ENCODE results near the gene AK2.
A peak's percentile ranks its signal among the peaks of the same experiment; 100 is the strongest.

The AK2 gene

DNA sequence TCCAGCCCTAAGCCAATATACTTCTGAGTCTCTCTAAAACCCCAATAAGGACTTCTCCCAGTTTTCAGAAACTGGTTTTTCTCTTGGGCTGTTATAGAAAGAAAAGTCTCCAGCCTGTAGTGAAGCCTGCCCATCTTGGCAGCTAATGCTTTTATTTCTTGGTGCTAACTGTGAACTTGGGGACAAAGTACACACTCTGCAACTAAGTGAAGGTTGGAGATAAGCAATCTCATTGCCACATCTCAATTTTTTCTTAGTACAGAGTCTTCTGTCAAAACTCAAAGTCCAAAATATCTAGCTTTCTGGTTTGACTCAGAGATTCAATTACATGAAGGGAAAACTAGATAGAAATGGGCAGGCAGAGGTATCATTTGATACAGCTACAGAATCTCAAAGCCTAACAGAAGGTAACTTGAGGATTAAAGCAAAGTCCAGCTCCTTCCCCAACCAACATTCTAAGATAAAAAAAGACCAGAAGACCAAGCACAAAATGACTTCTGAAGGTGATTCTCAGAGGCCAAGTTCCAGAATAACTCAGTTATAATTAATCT, 14.0 kb downstream of the AK2 start:
- DNase-seq (ENCODE audit: low spot score), result no peak

DNA sequence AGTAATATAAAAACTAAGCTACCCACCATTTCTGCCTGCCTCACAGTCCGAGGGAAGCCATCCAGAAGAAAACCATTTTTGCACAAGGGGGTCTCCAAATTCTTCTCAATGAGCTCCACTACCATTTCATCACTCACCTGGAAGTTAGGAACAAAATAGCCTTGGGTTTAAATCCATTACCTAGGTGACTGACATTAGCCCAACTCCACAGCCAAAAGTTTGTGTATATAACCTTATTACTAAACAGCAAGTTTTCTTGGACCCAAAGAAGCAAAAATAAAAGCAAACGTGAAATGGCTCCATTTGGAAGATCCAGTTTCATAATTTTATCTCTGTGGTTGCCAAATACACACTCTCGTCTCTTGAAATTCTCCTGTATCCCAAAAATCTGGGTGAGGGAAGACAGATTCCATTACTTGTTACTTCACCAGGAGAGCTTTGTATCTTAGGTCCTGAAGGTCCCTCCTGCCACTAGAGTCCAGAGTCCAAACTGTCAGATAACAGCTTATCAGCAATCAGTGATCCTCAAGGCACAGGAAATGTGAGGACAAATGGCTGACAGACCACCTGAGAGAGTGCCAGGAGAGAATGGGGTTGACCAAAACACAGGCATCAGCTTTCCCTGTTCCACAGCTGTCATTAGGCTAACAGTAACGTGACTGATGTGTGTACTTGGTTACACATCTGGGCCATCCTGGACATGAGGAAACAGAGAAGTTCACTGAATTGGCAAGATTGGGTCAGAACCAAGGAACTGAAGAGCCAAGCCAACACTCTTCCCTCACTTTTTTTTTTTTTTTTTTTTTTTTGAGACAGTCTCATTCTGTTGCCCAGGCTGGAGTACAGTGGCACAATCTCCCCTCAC, 14.9 kb downstream of the AK2 start:
- DNase-seq (ENCODE audit: low spot score), result no peak

DNA sequence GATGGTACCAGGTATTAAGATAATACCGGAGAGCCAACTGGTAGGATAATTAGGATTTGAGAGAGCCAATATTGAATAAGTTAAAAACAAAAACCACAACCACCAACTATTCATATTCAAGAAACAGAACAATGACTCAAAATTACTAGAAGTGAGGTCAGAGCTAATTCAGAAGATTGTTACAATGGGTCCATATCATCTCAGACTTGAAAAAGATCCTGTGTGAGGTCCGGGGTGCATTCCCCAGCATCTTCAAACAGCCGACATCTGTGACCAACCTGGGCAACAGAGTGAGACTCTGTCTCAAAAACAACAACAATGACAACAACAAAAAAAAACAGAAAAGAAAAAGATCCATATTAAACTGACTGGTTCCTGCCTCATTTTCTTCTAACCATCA, 18.6 kb downstream of the AK2 start:
- no peak for DNase-seq (ENCODE audit: low spot score)

DNA sequence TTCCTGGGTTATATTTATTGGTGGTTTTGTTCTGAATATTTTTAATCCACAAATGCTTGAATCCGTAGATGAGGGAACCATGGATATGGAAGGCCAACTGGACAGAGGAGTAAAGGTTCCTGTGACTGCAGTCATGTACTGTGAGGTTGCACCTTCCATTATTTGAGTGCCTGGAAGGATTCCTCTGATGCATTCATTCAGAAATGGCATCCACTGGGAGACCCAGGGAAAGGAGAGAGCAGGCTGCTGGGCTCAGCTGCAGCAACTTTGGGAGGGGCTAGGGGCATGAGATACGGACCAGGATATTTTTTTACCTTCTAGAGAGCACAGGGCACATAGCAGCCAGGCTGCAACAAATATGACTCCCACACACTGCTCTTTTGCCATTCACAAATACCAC, 19.5 kb downstream of the AK2 start:
- DNase-seq (ENCODE audit: low spot score), result no peak

DNA sequence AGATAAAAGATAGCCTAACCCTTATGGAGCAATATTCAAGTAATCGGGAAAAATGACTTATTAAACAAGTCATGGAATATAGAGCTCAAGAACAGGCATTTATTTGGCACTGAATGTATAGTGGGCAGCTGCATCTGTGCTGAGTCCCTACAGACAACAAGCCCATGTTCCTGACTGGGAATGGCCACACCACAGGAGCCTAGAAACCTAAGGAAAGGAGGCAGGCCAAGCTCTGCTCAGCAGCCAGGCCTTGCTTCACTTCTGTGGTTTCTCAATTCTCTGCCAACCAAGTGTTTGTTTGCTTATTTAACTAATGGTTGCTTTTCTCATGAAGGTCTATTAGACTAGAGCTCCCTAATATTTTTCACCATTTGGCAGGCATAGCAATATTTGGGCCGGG, 21.5 kb downstream of the AK2 start:
- DNase-seq (ENCODE audit: low spot score), result no peak

DNA sequence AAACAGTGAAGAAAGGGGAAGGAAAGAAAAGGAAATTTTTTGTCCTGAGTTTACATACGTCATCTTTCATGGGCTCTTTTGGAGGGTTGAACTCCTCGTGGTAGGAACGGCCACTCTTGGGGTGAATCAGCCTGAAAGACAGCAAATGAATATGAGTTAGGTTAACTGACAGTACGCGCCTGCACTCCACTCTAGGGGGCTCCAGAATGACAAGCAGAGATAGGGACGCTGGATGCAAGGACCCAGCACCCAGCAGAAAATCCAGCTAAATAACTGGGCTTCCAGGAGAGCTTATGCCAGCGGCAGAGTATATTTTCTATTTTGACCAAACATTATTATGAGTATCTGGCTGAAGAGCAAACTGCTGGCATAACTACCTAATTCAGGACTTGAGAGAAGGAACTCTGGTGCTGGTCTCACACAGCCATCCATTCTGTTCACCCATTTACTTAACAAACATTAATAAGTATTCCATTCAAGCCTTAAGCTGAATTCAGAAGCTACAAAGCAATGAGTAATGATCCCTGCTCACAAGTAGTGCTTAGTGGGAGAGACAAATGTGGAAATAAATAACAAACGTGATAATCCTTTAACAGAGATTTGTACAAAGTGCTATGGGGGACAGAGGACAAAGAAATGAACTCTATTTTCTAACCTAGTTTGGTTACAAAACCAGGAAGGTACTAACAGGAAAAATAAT, 22.1 kb downstream of the AK2 start:
- DNase-seq (ENCODE audit: low spot score), result no peak

DNA sequence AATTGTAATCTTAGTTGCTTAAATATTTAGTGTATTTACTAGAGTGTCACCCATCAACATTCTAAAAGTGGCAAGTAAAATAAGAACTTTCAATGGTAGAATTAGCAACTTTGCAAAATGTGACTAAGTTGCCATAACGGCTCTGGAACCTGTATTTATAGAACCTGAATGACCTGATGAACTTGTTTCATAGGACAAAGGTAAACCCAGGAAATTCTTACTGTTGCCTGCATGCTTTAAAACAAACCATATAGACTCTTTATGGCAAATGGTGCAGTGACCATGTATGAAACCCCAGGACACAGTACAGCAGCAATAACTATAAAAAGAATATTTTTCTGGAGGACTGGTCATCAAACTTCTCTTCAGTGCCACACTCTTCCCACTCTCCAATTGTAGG, 22.9 kb downstream of the AK2 start:
- DNase-seq (ENCODE audit: low spot score), result no peak

DNA sequence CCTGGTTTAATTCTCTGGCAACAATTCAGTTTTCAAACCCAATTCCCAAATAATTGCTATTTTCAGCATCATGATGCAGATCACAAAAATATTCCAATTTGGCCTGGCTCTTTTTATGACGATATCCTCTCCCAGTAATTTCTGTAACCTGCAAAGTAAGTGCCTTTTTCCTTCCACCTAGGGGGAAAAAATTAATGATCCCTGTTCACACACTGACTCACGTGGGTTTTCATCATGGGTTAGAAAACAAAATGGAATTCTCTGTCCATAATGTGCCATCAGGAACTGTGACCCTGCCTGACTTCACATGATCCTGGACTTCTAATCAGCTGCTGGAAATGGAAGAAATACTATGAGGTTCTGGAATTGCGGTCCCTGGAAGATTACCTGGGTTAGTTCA, 24.5 kb downstream of the AK2 start:
- no peak for DNase-seq (ENCODE audit: low spot score)

DNA sequence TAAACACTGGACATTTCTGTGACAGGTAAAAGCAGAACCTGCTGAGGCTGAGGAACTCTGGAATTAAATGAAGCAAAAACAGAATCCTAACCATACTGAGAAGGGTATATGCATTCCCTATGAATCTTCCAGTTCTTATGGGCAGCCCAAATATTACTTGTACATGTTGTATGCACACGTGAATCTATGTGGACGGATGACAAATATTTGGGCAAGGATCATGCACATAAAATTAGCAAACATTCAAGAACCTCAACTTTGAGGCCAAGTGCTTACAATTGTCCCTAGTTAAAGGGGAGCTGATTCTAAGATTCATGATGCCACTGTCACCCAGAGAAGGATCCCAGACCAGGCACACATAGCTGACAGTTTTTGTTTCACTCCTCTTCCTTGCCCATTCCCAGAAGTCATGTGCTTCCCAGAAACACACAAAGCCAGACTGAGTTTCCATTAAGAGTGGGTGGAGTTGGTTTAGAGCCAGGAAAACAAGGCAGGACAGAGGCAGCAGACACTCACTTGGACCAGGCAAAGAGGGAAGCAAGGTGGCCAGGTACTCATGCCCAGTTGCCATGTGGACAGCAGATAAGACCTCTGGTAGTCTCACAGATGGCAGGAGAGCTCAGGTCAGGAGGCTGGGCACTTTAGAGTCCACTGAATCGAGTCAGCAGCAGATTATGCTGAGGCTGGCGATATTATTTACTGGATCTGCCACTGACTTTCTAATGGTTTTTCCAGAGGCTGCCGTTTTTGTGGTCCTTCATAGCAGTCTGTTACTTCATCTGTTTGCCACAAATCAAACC, 25.6 kb downstream of the AK2 start:
- peak; percentile 70 for DNase-seq (ENCODE audit: low spot score)

DNA sequence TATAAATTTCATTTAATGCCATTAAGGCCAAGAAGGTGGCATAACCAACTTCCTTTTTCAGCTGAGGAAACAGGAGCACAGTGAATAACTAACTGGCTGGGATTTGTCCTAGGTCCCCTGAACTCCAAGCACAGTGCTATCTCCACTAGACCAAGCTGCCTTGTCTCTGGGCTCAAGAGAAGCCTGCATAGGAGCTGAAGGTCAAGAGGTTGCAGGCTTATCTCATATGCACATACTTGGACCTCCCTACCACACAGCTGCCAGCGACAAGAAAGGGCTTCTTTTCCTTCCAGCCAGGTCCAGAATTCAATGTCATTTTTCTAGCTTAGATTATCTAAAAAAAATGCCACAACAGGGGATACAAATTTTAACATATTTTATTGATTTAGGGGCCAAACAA, 27.1 kb downstream of the AK2 start:
- DNase-seq (ENCODE audit: low spot score), result no peak

DNA sequence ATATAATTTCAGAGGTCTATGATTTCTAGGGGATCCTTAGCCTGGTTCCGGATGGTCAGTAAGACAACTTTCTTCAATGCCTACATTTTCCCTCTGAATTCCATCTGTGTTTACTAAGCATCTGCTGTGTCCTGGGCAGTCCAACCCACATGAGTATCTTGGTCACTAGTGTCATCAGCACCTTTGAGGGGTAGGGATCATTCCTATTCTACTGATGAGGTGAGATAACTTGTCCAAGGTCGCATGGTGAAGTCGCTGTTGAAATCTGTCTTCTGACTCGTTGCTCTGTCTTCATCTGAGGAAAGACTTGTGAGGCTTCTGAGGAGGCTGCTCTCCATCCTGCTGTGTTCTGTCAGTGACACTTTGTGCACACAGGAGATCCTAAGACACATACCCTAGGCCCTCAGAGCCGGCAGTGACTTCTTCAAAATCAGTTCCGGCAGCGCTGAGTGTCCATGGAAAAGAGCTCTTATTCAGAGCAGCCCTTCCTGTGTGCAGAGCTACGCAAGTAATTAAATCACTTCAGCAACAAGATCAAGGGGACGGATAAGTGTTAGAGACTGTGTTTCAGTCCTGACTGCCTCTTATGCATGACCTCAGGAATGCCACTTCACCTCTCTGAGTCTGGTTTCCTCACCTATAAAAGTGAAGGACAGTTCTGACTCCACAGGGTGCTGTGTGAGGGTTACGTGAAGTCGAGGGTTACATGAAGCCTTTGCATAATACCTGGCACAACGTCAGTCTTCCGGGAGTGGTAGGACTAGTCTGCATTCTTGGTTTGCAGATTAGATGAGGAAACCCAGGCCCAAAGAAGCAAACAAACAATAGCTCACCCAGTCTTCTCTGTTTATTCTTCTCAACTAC, 28.4 kb downstream of the AK2 start:
- no peak for DNase-seq (ENCODE audit: low spot score)

DNA sequence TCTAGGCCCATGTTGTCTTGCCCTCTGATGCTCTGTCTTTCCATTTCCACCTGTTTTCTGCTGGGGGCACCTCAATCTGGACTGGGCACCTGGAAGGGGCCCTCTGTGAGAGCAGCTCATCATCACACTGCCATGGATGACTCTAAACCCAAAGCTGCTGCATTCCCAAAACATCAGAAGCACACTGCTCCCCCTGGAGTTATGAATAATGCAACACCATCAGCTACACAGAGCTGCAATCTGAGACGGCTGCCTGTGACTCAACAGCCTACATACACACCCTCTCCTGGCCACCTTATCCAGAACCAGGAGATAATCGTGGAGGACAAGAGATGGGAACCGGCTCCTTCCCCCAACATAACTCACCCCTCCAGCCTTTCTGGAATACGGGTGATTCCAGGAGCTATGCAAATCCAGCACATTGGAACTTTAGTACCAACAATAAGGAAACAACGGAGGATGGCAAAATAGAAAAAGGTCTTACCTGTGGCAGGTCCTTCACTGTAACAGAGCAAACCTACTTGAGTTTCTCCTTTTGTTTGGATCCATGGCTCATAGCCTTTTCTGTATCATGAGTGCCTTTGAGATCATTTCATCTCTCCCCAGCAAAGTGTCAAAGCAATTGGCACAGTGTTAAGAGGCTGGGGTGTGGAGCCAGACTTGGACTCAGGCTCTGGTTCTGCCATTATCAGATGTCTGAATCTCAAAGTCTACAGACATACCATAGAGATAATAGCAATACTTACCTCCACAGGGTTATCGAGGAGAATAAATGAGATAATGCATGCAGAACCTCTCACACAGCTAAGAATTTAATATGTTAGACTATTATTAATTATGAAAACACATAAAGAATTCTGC, 29.3 kb downstream of the AK2 start:
- DNase-seq (ENCODE audit: low spot score), result peak; percentile 59

DNA sequence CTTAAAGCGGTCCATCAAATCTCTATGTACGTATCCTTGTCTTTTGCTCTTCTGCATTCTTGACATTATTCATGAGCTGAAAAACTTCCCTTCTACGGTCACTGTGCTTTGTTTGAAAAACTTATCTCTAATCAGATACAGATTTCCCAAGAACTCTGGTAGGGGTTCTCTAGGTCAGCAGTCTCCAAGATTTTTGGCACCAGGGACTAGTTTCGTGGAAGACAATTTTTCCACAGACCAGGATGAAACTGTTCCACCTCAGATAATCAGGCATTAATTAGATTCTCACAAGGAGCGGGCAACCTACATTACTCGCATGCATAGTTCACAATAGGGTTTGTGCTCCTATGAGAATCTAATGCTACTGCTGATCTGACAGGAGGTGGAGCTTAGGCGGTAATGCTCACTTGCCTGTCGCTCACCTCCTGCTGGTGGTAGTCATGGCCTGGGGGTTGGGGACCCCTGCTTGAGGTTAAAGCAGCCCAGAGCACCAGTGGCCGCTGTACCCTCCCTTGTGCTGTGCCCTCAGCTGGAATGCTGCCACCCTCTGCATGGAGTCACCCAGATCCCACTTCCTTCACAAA, 30.8 kb downstream of the AK2 start:
- DNase-seq (ENCODE audit: low spot score), result no peak

DNA sequence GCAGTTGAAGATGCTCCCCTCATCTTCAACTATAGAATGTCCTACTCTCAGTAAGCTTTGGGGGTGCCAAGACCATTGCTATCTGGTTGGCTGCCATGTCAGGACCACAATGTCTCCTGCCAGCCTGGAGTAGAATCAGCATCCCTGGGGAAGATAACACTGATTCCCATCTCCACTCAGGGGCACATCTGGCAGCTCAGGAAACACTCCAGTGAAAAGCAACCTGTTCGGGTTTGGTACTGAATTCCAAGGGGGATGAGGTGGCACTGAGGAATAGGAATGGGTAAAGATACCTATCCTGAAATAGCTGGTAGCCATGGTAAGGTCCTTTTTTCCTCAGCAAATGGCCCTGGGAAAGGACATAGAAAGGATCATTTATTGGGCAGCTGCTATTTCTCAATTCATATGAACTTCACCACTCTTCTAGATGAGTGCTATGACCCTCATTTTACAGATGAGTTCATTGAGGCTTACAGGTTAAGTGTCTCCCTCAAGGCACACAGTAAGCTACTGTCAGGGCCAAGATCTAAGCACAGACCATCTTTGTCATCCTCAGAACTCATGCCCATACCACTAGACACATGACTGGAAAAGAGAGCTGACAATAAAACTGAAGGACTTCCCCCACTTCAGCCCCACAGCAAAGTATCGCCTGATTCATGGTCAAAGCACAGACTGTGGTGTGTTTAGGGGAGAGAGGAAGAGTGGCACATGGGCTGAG, 31.4 kb downstream of the AK2 start:
- no peak for DNase-seq (ENCODE audit: low spot score)

DNA sequence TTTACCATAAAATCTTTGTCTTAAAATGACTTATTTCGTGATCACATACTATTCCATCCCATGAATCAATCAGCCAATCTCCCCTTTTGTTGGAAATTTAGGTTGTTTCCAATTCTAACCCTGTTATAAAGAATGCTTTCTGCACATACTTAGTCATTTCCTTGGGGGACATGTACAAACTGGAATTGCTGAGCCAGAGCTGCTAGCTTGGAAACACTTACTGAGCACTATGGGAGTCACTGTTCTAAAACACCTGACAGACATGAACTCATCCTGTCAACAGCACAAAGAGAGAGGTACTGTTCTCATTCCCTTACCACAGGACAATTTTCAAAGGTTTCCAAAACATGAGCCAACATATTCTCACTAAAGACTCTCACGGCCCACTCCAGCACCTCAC, 32.1 kb downstream of the AK2 start:
- DNase-seq (ENCODE audit: low spot score), result no peak

DNA sequence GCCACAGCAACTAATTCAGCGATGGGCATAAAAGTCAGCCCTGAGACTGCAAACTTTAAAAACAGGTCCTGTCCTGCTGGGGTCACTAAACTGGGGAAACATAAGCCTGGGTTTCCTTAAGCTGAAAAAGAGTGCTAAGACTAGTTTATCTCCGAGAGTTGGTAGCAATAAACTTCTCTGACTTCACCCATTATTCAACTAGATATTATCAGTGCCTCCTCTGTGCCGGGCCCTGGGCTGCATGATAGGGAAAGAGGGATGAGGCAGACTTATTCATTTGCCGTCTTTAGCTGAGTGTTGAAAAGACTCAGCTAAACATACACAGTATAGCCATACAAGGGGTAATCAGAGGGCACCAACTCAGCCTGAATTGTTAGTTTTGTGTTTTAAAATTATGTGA, 33.0 kb downstream of the AK2 start:
- no peak for DNase-seq (ENCODE audit: low spot score)

DNA sequence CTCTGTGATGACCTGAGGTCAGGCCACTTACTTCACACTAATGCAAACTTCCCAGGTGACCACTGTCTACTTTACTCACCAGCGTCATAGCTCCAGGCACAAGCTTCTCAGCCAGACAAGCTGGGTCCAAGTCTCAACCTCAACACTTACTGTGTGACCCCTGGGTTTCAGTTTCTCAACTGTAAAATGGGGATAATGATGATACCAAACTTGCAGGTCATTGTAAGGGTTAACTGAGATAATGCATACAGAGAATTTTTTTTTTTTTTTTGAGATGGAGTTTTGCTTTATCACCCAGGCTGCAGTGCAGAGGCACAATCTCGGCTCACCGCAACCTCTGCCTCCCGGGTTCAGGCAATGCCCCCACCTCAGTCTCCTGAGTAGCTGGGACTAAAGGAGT, 34.7 kb downstream of the AK2 start:
- no peak for DNase-seq (ENCODE audit: low spot score)

DNA sequence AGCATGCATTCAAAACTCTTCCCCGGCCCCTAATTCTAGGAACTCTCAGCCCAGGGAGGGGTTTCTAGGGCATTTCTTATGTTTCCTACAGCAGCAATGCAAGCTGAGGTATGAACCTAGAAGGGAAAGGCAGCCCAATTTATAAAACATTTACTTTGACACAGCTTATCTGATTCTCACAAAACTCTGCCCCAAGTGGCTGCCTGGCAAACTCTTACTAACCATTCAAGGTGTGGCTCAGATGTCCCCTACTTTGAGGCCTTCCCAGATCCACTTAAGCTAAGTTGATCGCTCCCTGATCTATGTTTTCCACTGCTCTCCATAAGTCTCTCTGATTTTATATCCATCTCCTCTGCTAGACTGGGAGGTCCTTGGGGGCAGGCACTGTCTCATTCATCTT, 35.4 kb downstream of the AK2 start:
- no peak for DNase-seq (ENCODE audit: low spot score)

DNA sequence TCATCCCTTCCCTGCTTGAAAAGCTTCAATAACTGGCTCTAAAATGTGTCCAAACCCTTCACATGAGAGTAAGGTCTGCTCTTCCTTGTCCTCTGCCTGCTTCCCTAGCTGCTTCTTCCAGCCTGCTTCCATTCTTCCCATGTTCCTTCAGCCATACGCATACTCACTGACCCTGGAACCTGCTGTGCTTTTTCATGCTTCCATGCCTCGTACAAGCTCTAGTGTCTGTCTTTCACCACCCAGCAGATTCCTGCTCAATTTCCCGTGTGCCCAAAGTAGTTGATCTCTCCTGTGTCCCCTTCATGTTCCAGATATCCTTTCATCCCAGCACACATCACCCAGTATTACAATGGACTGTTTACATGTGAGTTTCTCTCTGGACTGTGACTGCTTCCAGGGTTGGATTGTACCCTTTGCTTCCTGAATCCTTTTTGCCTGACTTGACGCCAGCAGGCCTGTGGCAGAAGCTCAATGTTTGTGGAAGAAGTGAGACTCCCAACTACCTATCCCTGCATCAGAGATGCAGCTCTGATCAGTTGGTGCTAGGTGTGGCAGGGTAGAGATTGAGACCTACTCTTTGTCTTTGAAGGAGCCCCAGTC, 36.2 kb downstream of the AK2 start:
- DNase-seq (ENCODE audit: low spot score), result peak; percentile 42
